ENCODE data around the gene AP2A2.
A peak's percentile ranks its signal among the peaks of the same experiment; 100 is the strongest.

The AP2A2 gene

GRCh38 chr11:925158-925495, 543 bp upstream of the AP2A2 start:
- Histone ChIP-seq H3K4me2 (ENCODE audit: low read depth, low read length, poor library complexity, severe bottlenecking) (no peak overlapping the region), H3K4me1 (ENCODE audit: insufficient read depth, low read length, poor library complexity, severe bottlenecking) (peaks cover 36% of the 10 kb centered on the region), H3K9me3 (ENCODE audit: insufficient read depth, low read depth, low read length) (no peaks in the 10 kb centered on the region), H3K79me2 (ENCODE audit: insufficient read depth, low read length) (peaks cover 44% of the 10 kb centered on the region), H3K9me2 (replicated peaks; ENCODE audit: low read depth, low read length) (no peaks in the 10 kb centered on the region), H3F3A (ENCODE audit: low read depth) (peaks cover 10% of the 10 kb centered on the region), H3K9ac (ENCODE audit: low read depth, low read length, poor library complexity, severe bottlenecking) (no peak overlapping the region), H3K4me3 (ENCODE audit: low read length, poor library complexity, severe bottlenecking) (peak overlapping the region; percentile 49), H4K20me1 (ENCODE audit: insufficient read depth, low read length, poor library complexity, severe bottlenecking) (peaks cover 33% of the 10 kb centered on the region), H2AFZ (ENCODE audit: low read length) (no peak overlapping the region; the same call in 1 of the 2 replicates), H3K36me3 (ENCODE audit: insufficient read depth, low read length) (no peaks in the 10 kb centered on the region), H3K27me3 (ENCODE audit: insufficient read depth, low read length, poor library complexity, severe bottlenecking) (no peaks in the 10 kb centered on the region)
- TF ChIP-seq CTCF (conservative IDR thresholded peaks at IDR 0.05; ENCODE audit: low read length) (no peak), EZH2phosphoT487 (IDR thresholded peaks at IDR 0.05; ENCODE audit: borderline replicate concordance) (no peak)

- peaks cover 56% of the 10 kb centered on the region for H3K79me2 ChIP-seq (ENCODE audit: insufficient read depth, low read length)
These were observed 759 bp downstream of the AP2A2 start for GRCh38 chr11:926341-926916.

GRCh38 chr11:927871-928270, 2.2 kb downstream of the AP2A2 start:
- H3K9ac ChIP-seq (ENCODE audit: low read depth, low read length, poor library complexity, severe bottlenecking), result peak overlapping the region; percentile 74
- peaks cover 67% of the 10 kb centered on the region for H3K79me2 ChIP-seq (ENCODE audit: insufficient read depth, low read length)
- no peak overlapping the region for H2AFZ ChIP-seq (ENCODE audit: low read length)
- no peaks in the 10 kb centered on the region for H3K36me3 ChIP-seq (ENCODE audit: insufficient read depth, low read length)
- H3K4me3 ChIP-seq (ENCODE audit: low read length, poor library complexity, severe bottlenecking), result peak overlapping the region; percentile 78
- no peaks in the 10 kb centered on the region for H3K9me2 ChIP-seq (replicated peaks; ENCODE audit: low read depth, low read length)
- H3F3A ChIP-seq (ENCODE audit: low read depth), result peaks cover 14% of the 10 kb centered on the region
- H3K9me3 ChIP-seq (ENCODE audit: insufficient read depth, low read depth, low read length), result no peaks in the 10 kb centered on the region
- peak overlapping the region; percentile 97 for H3K4me2 ChIP-seq (ENCODE audit: low read depth, low read length, poor library complexity, severe bottlenecking)
- peaks cover 61% of the 10 kb centered on the region for H3K4me1 ChIP-seq (ENCODE audit: insufficient read depth, low read length, poor library complexity, severe bottlenecking)
- peaks cover 44% of the 10 kb centered on the region for H4K20me1 ChIP-seq (ENCODE audit: insufficient read depth, low read length, poor library complexity, severe bottlenecking)
- TF ChIP-seq CTCF (conservative IDR thresholded peaks at IDR 0.05; ENCODE audit: low read length) (no peak), EZH2phosphoT487 (IDR thresholded peaks at IDR 0.05; ENCODE audit: borderline replicate concordance) (no peak)
- H3K27me3 ChIP-seq (ENCODE audit: insufficient read depth, low read length, poor library complexity, severe bottlenecking), result no peaks in the 10 kb centered on the region

More at GRCh38 chr11:926341-926916, 759 bp downstream of the AP2A2 start:
- Histone ChIP-seq H3K9me2 (replicated peaks; ENCODE audit: low read depth, low read length) (no peaks in the 10 kb centered on the region), H3F3A (ENCODE audit: low read depth) (peaks cover 14% of the 10 kb centered on the region), H3K9ac (ENCODE audit: low read depth, low read length, poor library complexity, severe bottlenecking) (peak overlapping the region; percentile 74), H3K27me3 (ENCODE audit: insufficient read depth, low read length, poor library complexity, severe bottlenecking) (no peaks in the 10 kb centered on the region), H3K4me2 (ENCODE audit: low read depth, low read length, poor library complexity, severe bottlenecking) (peak overlapping the region; percentile 97), H4K20me1 (ENCODE audit: insufficient read depth, low read length, poor library complexity, severe bottlenecking) (peaks cover 39% of the 10 kb centered on the region), H3K4me1 (ENCODE audit: insufficient read depth, low read length, poor library complexity, severe bottlenecking) (peaks cover 47% of the 10 kb centered on the region), H3K36me3 (ENCODE audit: insufficient read depth, low read length) (no peaks in the 10 kb centered on the region), H3K4me3 (ENCODE audit: low read length, poor library complexity, severe bottlenecking) (peak overlapping the region; percentile 78), H2AFZ (ENCODE audit: low read length) (no peak overlapping the region), H3K9me3 (ENCODE audit: insufficient read depth, low read depth, low read length) (no peaks in the 10 kb centered on the region)
- TF ChIP-seq CTCF (conservative IDR thresholded peaks at IDR 0.05; ENCODE audit: low read length) (no peak), EZH2phosphoT487 (IDR thresholded peaks at IDR 0.05; ENCODE audit: borderline replicate concordance) (no peak)

Measured in Loucy (cell line).